HL-60 (cell line): ENCODE data around the gene NAT8L.

Source experiments
- DNase-seq, 2 experiments: peaks; one replicate each; pipeline ENCODE4 v3.0.0-alpha.2; 2010 to 2020; ENCODE audit warnings: low read depth in 1 of 2, low spot score in 1 of 2
- H3K27ac ChIP-seq: fragments of 250-450 bp; sonication (Bioruptor Pico); replicated peaks from 2 replicates; pipeline ENCODE4 v1.5.1; 2020; ENCODE audit warnings: mild to moderate bottlenecking, moderate library complexity
- H3K27me3 ChIP-seq: fragments of 250-450 bp; sonication (Bioruptor Pico); 2 replicates; pipeline ENCODE4 v1.5.1; 2021; ENCODE audit warnings: mild to moderate bottlenecking, moderate library complexity; ENCODE audit not compliant: insufficient read depth, poor library complexity, severe bottlenecking
- H3K4me3 ChIP-seq: replicated peaks from 2 replicates; pipeline ENCODE4 v1.5.1; 2011; ENCODE audit warnings: mild to moderate bottlenecking, control low read depth, low read length; ENCODE audit not compliant: insufficient read depth
- CTCF ChIP-seq: IDR thresholded peaks from one replicate; pipeline ENCODE4 v1.5.1; 2011; ENCODE audit warnings: low read length, control low read depth, inconsistent platforms; ENCODE audit not compliant: insufficient read depth
- GABPA ChIP-seq: IDR thresholded peaks from 2 replicates; pipeline ENCODE4 v1.6.1; 2012; ENCODE audit warnings: low read depth
- POLR2AphosphoS5 ChIP-seq: IDR thresholded peaks from 2 replicates; pipeline ENCODE4 v1.6.1; 2012; ENCODE audit warnings: low read depth
- REST ChIP-seq: IDR thresholded peaks from 2 replicates; pipeline ENCODE4 v1.6.1; 2012; ENCODE audit warnings: low read depth; ENCODE audit not compliant: insufficient replicate concordance
- SPI1 ChIP-seq: IDR thresholded peaks from 2 replicates; pipeline ENCODE4 v1.6.1; 2012; ENCODE audit warnings: low read depth, mild to moderate bottlenecking, borderline replicate concordance

The NAT8L gene

GRCh38 chr4:2079006-2079405, 19.9 kb downstream of the NAT8L start:
- DNase-seq, result no peak
- H3K4me3 ChIP-seq, result no peak overlapping the region
- TF ChIP-seq REST (no peak), GABPA (no peak), SPI1 (no peak)
- H3K27me3 ChIP-seq, result no peaks in the 10 kb centered on the region
- no peak overlapping the region for H3K27ac ChIP-seq

- TF ChIP-seq SPI1 (no peak), GABPA (no peak), CTCF (no peak), REST (no peak), POLR2AphosphoS5 (no peak)
- DNase-seq, result no peak
- H3K27me3 ChIP-seq, result no peaks in the 10 kb centered on the region
- no peak overlapping the region for H3K27ac ChIP-seq
- H3K4me3 ChIP-seq, result no peak overlapping the region
These were observed 20.8 kb downstream of the NAT8L start for GRCh38 chr4:2079926-2080325.

GRCh38 chr4:2080429-2081300, 21.5 kb downstream of the NAT8L start:
- no peak for TF ChIP-seq POLR2AphosphoS5
- TF ChIP-seq GABPA, result no peak
- TF ChIP-seq SPI1, result no peak
- TF ChIP-seq CTCF, result no peak
- TF ChIP-seq REST, result no peak
- no peak for DNase-seq
- H3K27ac ChIP-seq, result no peak overlapping the region
- H3K4me3 ChIP-seq, result no peak overlapping the region
- no peaks in the 10 kb centered on the region for H3K27me3 ChIP-seq
